HEK293T (cell line): ENCODE measurements around the gene FIGLA.

Source experiments
- ARNT ChIP-seq: fragments of 450-650 bp; IDR thresholded peaks from 2 replicates; pipeline ENCODE4 v1.6.1; 2017; ENCODE audit warnings: mild to moderate bottlenecking
- BHLHE40 ChIP-seq: fragments of 450-650 bp; IDR thresholded peaks from 2 replicates; pipeline ENCODE4 v1.6.1; 2016; ENCODE audit warnings: mild to moderate bottlenecking, moderate library complexity, borderline replicate concordance
- CTBP1 ChIP-seq: fragments of 450-650 bp; IDR thresholded peaks from 2 replicates; pipeline ENCODE4 v1.6.1; 2016; ENCODE audit warnings: borderline replicate concordance
- FOXA1 ChIP-seq: fragments of 450-650 bp; IDR thresholded peaks from 2 replicates; pipeline ENCODE4 v1.6.1; 2016; ENCODE audit warnings: mild to moderate bottlenecking
- FOXM1 ChIP-seq: fragments of 450-650 bp; IDR thresholded peaks from 2 replicates; pipeline ENCODE4 v1.6.1; 2017; ENCODE audit warnings: mild to moderate bottlenecking, borderline replicate concordance
- HDGF ChIP-seq: fragments of 450-650 bp; IDR thresholded peaks from 2 replicates; pipeline ENCODE4 v1.6.1; 2017; ENCODE audit warnings: antibody characterized with exemption, borderline replicate concordance
- LEF1 ChIP-seq: fragments of 450-650 bp; IDR thresholded peaks from 2 replicates; pipeline ENCODE4 v1.6.1; 2017; ENCODE audit warnings: mild to moderate bottlenecking, borderline replicate concordance
- SP1 ChIP-seq: fragments of 450-650 bp; IDR thresholded peaks from 2 replicates; pipeline ENCODE4 v1.6.1; 2017
- TF ChIP-seq, protein P1 (sequence below): fragments of 450-650 bp; IDR thresholded peaks from 2 replicates; pipeline ENCODE4 v1.6.1; 2016

- TF ChIP-seq, protein P1, sequence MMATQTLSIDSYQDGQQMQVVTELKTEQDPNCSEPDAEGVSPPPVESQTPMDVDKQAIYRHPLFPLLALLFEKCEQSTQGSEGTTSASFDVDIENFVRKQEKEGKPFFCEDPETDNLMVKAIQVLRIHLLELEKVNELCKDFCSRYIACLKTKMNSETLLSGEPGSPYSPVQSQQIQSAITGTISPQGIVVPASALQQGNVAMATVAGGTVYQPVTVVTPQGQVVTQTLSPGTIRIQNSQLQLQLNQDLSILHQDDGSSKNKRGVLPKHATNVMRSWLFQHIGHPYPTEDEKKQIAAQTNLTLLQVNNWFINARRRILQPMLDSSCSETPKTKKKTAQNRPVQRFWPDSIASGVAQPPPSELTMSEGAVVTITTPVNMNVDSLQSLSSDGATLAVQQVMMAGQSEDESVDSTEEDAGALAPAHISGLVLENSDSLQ = no peak
- TF ChIP-seq SP1 = no peak
- TF ChIP-seq BHLHE40 = no peak
- TF ChIP-seq ARNT = no peak
- no peak for TF ChIP-seq LEF1
- no peak for TF ChIP-seq FOXM1
- no peak for TF ChIP-seq HDGF
- no peak for TF ChIP-seq CTBP1
- TF ChIP-seq FOXA1 = no peak
Observed at GRCh38 chr2:70750320-70750719, 40.1 kb downstream of the FIGLA start.
